ENCODE measurements around the gene C1orf115.

C1orf115 gene

GRCh38 chr1:220689666-220690065 lies 497 bp upstream of the C1orf115 start:
- Histone ChIP-seq H3K4me2 (no peak overlapping the region), H3K36me3 (ENCODE audit: insufficient read depth) (no peaks in the 10 kb centered on the region), H3K79me2 (ENCODE audit: insufficient read depth, low read depth) (no peaks in the 10 kb centered on the region), H4K20me1 (ENCODE audit: insufficient read depth) (no peaks in the 10 kb centered on the region), H3K27me3 (ENCODE audit: insufficient read depth, low read depth) (no peaks in the 10 kb centered on the region), H2AFZ (ENCODE audit: low read depth) (no peak overlapping the region), H3K9ac (no peak overlapping the region), H3K4me1 (ENCODE audit: low read depth, poor library complexity, severe bottlenecking) (no peaks in the 10 kb centered on the region), H3K4me3 (IDR thresholded peaks at IDR 0.05; ENCODE audit: insufficient read depth, low read depth, low read length) (no peak overlapping the region), H3K27ac (no peak overlapping the region)
- TF ChIP-seq CTCF (conservative IDR thresholded peaks at IDR 0.05; ENCODE audit: low read depth, low read length) = no peak

GRCh38 chr1:220691053-220691684 lies 1.0 kb downstream of the C1orf115 start:
- Histone ChIP-seq H4K20me1 (ENCODE audit: insufficient read depth) (no peaks in the 10 kb centered on the region), H3K79me2 (ENCODE audit: insufficient read depth, low read depth) (no peaks in the 10 kb centered on the region), H3K27ac (no peak overlapping the region), H3K9ac (no peak overlapping the region), H3K36me3 (ENCODE audit: insufficient read depth) (no peaks in the 10 kb centered on the region), H3K27me3 (ENCODE audit: insufficient read depth, low read depth) (no peaks in the 10 kb centered on the region), H3K4me2 (no peak overlapping the region), H3K4me3 (IDR thresholded peaks at IDR 0.05; ENCODE audit: insufficient read depth, low read depth, low read length) (no peak overlapping the region), H3K4me1 (ENCODE audit: low read depth, poor library complexity, severe bottlenecking) (no peaks in the 10 kb centered on the region), H2AFZ (ENCODE audit: low read depth) (no peak overlapping the region)
- no peak for TF ChIP-seq CTCF (conservative IDR thresholded peaks at IDR 0.05; ENCODE audit: low read depth, low read length)

GRCh38 chr1:220692436-220693228 lies 2.5 kb downstream of the C1orf115 start:
- no peak for TF ChIP-seq CTCF (conservative IDR thresholded peaks at IDR 0.05; ENCODE audit: low read depth, low read length)
- Histone ChIP-seq H3K4me3 (IDR thresholded peaks at IDR 0.05; ENCODE audit: insufficient read depth, low read depth, low read length) (no peak overlapping the region), H3K4me2 (no peak overlapping the region), H2AFZ (ENCODE audit: low read depth) (no peak overlapping the region), H3K27ac (no peak overlapping the region), H4K20me1 (ENCODE audit: insufficient read depth) (no peaks in the 10 kb centered on the region), H3K4me1 (ENCODE audit: low read depth, poor library complexity, severe bottlenecking) (no peaks in the 10 kb centered on the region), H3K36me3 (ENCODE audit: insufficient read depth) (no peaks in the 10 kb centered on the region), H3K9ac (no peak overlapping the region), H3K27me3 (ENCODE audit: insufficient read depth, low read depth) (no peaks in the 10 kb centered on the region), H3K79me2 (ENCODE audit: insufficient read depth, low read depth) (no peaks in the 10 kb centered on the region)

GRCh38 chr1:220694866-220695382 lies 4.8 kb downstream of the C1orf115 start:
- Histone ChIP-seq H3K27ac (no peak overlapping the region), H4K20me1 (ENCODE audit: insufficient read depth) (no peaks in the 10 kb centered on the region), H3K36me3 (ENCODE audit: insufficient read depth) (no peaks in the 10 kb centered on the region), H3K27me3 (ENCODE audit: insufficient read depth, low read depth) (no peaks in the 10 kb centered on the region), H2AFZ (ENCODE audit: low read depth) (no peak overlapping the region), H3K9ac (no peak overlapping the region), H3K4me2 (no peak overlapping the region), H3K4me3 (IDR thresholded peaks at IDR 0.05; ENCODE audit: insufficient read depth, low read depth, low read length) (no peak overlapping the region), H3K4me1 (ENCODE audit: low read depth, poor library complexity, severe bottlenecking) (no peaks in the 10 kb centered on the region), H3K79me2 (ENCODE audit: insufficient read depth, low read depth) (no peaks in the 10 kb centered on the region)
- no peak for TF ChIP-seq CTCF (conservative IDR thresholded peaks at IDR 0.05; ENCODE audit: low read depth, low read length)

Measured in KMS-11 (cell line).